Upper lobe of right lung (tissue), 1 donor: Measurements from ENCODE around the gene ARID4A. TPM values are rescaled to one million over a fixed set of nuclear protein-coding genes. Genes with fewer than 3 reads are reported as not detected.

Experiments used
- ATAC-seq: fragments of 200-7000 bp; cut with Tn5 transposase; one replicate; pipeline ENCODE4 v1.9.1; 2020; ENCODE audit warnings: mild to moderate bottlenecking, moderate library complexity
- DNase-seq: peaks from one replicate; pipeline ENCODE4 v3.0.0-alpha.2; 2020
- H3K27ac ChIP-seq: fragments of 200-600 bp; one replicate; pipeline ENCODE4 v1.8.0; 2022
- H3K27me3 ChIP-seq: fragments of 200-600 bp; one replicate; pipeline ENCODE4 v1.8.0; 2022; ENCODE audit warnings: mild to moderate bottlenecking
- H3K36me3 ChIP-seq: fragments of 200-600 bp; one replicate; pipeline ENCODE4 v1.8.0; 2022
- H3K4me1 ChIP-seq: fragments of 200-600 bp; one replicate; pipeline ENCODE4 v1.8.0; 2022
- H3K4me3 ChIP-seq: fragments of 200-600 bp; one replicate; pipeline ENCODE4 v1.8.0; 2022; ENCODE audit warnings: mild to moderate bottlenecking
- H3K9me3 ChIP-seq: fragments of 200-600 bp; one replicate; pipeline ENCODE4 v1.8.0; 2022
- intact Hi-C: fragments of 100-400 bp; cut with DNase I; formaldehyde crosslinking; loops from one replicate; pipeline ENCODE4 v1.11.0; 2022
- total RNA-seq: library from RNA; stranded (reverse); fragmentation: NEBNext Ultra II Directional; extraction: Animal tissue kit (Norgen Biotek cat#: 25700); gene quantifications from one replicate; pipeline ENCODE4 v1.2.1, GENCODE V29; 2021
- TF ChIP-seq, protein P1 (sequence below): fragments of 200-600 bp; IDR thresholded peaks from one replicate; pipeline ENCODE4 v1.8.0; 2022; ENCODE audit warnings: antibody characterized with exemption
- donor health status: DM: no; HTN: yes; CAD: no; lungs with severe emphysema.

The ARID4A gene
- total RNA-seq, 1 donor from 2014 or later, result 37.0 TPM

- intact Hi-C loops, result no loop called here
- DNase-seq (no peak), ATAC-seq (no peak)
- H3K27me3 ChIP-seq, result no peaks in the 10 kb centered on the region
- no peak overlapping the region for H3K27ac ChIP-seq
- TF ChIP-seq, protein P1, sequence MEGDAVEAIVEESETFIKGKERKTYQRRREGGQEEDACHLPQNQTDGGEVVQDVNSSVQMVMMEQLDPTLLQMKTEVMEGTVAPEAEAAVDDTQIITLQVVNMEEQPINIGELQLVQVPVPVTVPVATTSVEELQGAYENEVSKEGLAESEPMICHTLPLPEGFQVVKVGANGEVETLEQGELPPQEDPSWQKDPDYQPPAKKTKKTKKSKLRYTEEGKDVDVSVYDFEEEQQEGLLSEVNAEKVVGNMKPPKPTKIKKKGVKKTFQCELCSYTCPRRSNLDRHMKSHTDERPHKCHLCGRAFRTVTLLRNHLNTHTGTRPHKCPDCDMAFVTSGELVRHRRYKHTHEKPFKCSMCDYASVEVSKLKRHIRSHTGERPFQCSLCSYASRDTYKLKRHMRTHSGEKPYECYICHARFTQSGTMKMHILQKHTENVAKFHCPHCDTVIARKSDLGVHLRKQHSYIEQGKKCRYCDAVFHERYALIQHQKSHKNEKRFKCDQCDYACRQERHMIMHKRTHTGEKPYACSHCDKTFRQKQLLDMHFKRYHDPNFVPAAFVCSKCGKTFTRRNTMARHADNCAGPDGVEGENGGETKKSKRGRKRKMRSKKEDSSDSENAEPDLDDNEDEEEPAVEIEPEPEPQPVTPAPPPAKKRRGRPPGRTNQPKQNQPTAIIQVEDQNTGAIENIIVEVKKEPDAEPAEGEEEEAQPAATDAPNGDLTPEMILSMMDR, result no peak
- H3K36me3 ChIP-seq, result no peaks in the 10 kb centered on the region
- H3K9me3 ChIP-seq, result no peaks in the 10 kb centered on the region
- no peak overlapping the region for H3K4me3 ChIP-seq
- peaks cover 6% of the 10 kb centered on the region for H3K4me1 ChIP-seq
Observed at GRCh38 chr14:58397156-58397555, 98.8 kb downstream of the ARID4A start.

- H3K27ac ChIP-seq, result no peak overlapping the region
- DNase-seq, result no peak
- intact Hi-C loops, result no loop called here
- TF ChIP-seq, protein P1, result no peak
- peaks cover 6% of the 10 kb centered on the region for H3K4me1 ChIP-seq
- H3K36me3 ChIP-seq, result no peaks in the 10 kb centered on the region
- no peaks in the 10 kb centered on the region for H3K9me3 ChIP-seq
- H3K4me3 ChIP-seq, result no peak overlapping the region
- no peak for ATAC-seq
- H3K27me3 ChIP-seq, result no peaks in the 10 kb centered on the region
Observed at GRCh38 chr14:58398495-58398894, 100.1 kb downstream of the ARID4A start.

- H3K4me3 ChIP-seq, result no peak overlapping the region
- H3K27me3 ChIP-seq, result no peaks in the 10 kb centered on the region
- ATAC-seq, result no peak
- H3K9me3 ChIP-seq, result no peaks in the 10 kb centered on the region
- no peaks in the 10 kb centered on the region for H3K36me3 ChIP-seq
- peaks cover 6% of the 10 kb centered on the region for H3K4me1 ChIP-seq
- H3K27ac ChIP-seq, result no peak overlapping the region
- TF ChIP-seq, protein P1, result no peak
- intact Hi-C loops, result no loop called here
- no peak for DNase-seq
Observed at GRCh38 chr14:58398895-58399294, 100.5 kb downstream of the ARID4A start.

- intact Hi-C loops, result no loop called here
- Histone ChIP-seq H3K27ac (no peak overlapping the region), H3K4me1 (peaks cover 1% of the 10 kb centered on the region), H3K9me3 (no peaks in the 10 kb centered on the region), H3K36me3 (no peaks in the 10 kb centered on the region), H3K27me3 (no peaks in the 10 kb centered on the region), H3K4me3 (no peak overlapping the region)
- no peak for DNase-seq
- TF ChIP-seq, protein P1, result no peak
- no peak for ATAC-seq
Observed at GRCh38 chr14:58401587-58401986, 103.2 kb downstream of the ARID4A start.

GRCh38 chr14:58408681-58409215, 110.4 kb downstream of the ARID4A start:
- Histone ChIP-seq H3K27me3 (no peaks in the 10 kb centered on the region), H3K36me3 (peaks cover 50% of the 10 kb centered on the region), H3K27ac (no peak overlapping the region), H3K4me1 (no peaks in the 10 kb centered on the region), H3K4me3 (no peak overlapping the region), H3K9me3 (no peaks in the 10 kb centered on the region)
- TF ChIP-seq, protein P1, result no peak
- ATAC-seq, result no peak
- intact Hi-C loops, result no loop called here
- DNase-seq, result no peak

GRCh38 chr14:58414845-58415244, 116.5 kb downstream of the ARID4A start:
- Histone ChIP-seq H3K4me3 (no peak overlapping the region), H3K36me3 (peaks cover 74% of the 10 kb centered on the region)
- TF ChIP-seq, protein P1, result no peak

More at GRCh38 chr14:58414845-58415244, 116.5 kb downstream of the ARID4A start:
- no peak overlapping the region for H3K27ac ChIP-seq
- no peaks in the 10 kb centered on the region for H3K27me3 ChIP-seq
- intact Hi-C loops, result no loop called here
- ATAC-seq (no peak), DNase-seq (no peak)
- H3K9me3 ChIP-seq, result no peaks in the 10 kb centered on the region
- peaks cover 3% of the 10 kb centered on the region for H3K4me1 ChIP-seq
